ENCODE measurements around the gene MYH9. TPM values are rescaled to one million over a fixed set of nuclear protein-coding genes. Genes with fewer than 3 reads are reported as not detected.
A peak's percentile ranks its signal among the peaks of the same experiment; 100 is the strongest.

Gene MYH9
- total RNA-seq, 4 donors from 2014 or later = 216 to 339 (median 246) TPM

DNA sequence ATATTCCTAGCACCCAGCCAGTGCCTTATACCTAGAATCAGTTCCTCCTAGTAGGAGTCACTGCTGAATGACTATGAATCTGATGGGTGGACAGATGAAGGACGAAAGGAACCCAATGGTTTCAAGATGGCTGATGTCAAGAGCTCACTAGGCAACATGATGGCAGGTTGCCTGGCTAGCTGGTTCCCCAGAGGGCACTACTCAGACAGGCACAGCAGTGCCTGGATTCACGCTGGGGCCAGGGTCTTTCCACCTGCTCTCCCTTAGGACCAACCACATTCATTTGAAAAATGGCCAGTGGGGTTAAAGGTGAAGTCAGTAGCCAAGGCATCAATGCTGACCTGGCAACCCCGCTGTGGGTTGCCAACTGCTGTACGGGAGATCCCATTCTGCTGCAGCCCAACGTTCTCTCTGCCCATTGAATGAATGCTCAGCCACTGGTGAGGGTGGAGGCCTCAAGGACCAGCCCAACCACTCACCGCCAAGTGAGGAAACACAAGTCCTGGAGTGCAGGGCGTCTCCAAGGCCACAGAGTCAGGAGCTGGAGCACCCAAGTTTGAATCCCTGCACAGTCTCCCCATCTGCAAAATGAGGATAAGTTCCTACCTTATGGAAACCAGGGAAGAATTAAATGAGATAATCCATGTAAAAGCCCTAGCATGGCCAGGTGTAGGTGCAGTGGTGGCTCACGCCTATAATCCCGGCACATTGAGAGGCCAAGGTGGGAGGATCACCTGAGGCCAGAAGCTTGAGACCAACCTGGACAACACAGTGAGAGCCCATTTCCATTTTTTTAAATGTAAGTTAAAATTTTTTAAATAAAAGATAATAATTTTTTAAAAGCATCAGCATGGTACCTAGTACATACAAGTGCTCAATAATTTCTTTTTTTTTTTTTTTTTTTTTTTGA, 12.4 kb downstream of the MYH9 start:
- no peak for DNase-seq
- Histone ChIP-seq H3K27ac (peak overlapping the region; percentile 85 to 100 (median 95)), H3K27me3 (no peaks in the 10 kb centered on the region), H3K4me1 (peaks cover 82 to 100% (median 98%) of the 10 kb centered on the region in 3 donors), H3K9me3 (no peaks in the 10 kb centered on the region), H3K4me3 (no peak overlapping the region), H3K36me3 (peaks cover 0 to 16% (median 0%) of the 10 kb centered on the region in 3 donors)
- intact Hi-C loops (cut with DNase I) = no loop called here
- TF ChIP-seq POLR2A (IDR thresholded peaks at IDR 0.05) = no peak
- 53 to 56% methylated on average over 5 of the region's 9 CpGs for WGBS, 2 donors

DNA sequence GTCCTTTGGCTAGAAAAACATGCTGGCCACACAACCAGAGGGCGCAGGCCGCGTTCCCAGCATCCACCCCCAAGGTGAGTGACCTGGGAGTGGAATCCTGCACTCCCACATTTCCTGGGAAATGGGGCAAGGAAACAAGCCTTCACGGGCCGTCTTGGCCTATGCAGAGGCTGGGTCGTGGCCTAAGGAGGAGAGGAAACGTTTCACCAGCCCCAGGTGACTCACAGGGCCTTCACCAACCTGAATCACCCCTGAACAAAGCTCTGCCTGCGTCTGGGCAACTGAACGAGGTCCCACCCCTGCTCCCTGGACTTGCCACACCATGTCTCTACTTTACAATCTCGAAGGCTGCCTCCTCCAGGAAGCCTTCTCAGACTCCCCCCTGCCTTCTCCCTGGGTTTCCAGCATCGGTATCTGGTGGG, 13.2 kb downstream of the MYH9 start:
- 17 to 29% methylated on average over 9 to 11 of the region's 11 CpGs for WGBS, 2 donors
- DNase-seq = no peak

DNA sequence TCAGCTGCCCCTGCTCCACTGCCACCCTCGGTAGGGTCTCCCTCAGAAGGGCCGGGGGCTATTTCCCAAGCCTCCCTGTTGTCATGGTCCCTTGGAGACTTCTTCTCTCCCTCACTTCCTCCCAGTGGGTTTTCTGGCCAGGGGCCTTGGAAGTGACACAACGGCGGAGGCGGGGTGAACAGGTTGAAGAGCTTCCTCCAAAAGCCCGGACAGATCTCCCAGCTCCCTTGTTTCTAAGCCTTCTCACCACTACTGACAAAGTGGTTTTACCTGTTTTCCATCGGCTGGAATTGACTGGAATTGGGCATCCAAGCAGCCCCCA, 14.5 kb downstream of the MYH9 start:
- intact Hi-C loops (cut with DNase I) = no loop called here
- Histone ChIP-seq H3K4me3 (peak overlapping the region in 1 of 4 donors; percentile 43), H3K4me1 (peaks cover 92 to 100% (median 100%) of the 10 kb centered on the region in 3 donors), H3K36me3 (no peaks in the 10 kb centered on the region), H3K9me3 (no peaks in the 10 kb centered on the region), H3K27ac (peak overlapping the region; percentile 85 to 100 (median 95)), H3K27me3 (no peaks in the 10 kb centered on the region)
- 13 to 27% methylated on average over 2 to 7 of the region's 7 CpGs for WGBS, 2 donors
- TF ChIP-seq POLR2A (IDR thresholded peaks at IDR 0.05) = no peak
- TF ChIP-seq, protein P1, sequence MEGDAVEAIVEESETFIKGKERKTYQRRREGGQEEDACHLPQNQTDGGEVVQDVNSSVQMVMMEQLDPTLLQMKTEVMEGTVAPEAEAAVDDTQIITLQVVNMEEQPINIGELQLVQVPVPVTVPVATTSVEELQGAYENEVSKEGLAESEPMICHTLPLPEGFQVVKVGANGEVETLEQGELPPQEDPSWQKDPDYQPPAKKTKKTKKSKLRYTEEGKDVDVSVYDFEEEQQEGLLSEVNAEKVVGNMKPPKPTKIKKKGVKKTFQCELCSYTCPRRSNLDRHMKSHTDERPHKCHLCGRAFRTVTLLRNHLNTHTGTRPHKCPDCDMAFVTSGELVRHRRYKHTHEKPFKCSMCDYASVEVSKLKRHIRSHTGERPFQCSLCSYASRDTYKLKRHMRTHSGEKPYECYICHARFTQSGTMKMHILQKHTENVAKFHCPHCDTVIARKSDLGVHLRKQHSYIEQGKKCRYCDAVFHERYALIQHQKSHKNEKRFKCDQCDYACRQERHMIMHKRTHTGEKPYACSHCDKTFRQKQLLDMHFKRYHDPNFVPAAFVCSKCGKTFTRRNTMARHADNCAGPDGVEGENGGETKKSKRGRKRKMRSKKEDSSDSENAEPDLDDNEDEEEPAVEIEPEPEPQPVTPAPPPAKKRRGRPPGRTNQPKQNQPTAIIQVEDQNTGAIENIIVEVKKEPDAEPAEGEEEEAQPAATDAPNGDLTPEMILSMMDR (IDR thresholded peaks at IDR 0.05) = no peak
- no peak for DNase-seq

More for the DNA sequence above, 13.2 kb downstream of the MYH9 start:
- intact Hi-C loops (cut with DNase I) = no loop called here
- H3K36me3 ChIP-seq = peaks cover 0 to 11% (median 0%) of the 10 kb centered on the region in 3 donors
- peaks cover 82 to 100% (median 98%) of the 10 kb centered on the region in 3 donors for H3K4me1 ChIP-seq
- no peaks in the 10 kb centered on the region for H3K9me3 ChIP-seq
- peak overlapping the region in 1 of 4 donors; percentile 19 for H3K4me3 ChIP-seq
- H3K27me3 ChIP-seq = no peaks in the 10 kb centered on the region
- peak overlapping the region; percentile 85 to 100 (median 95) for H3K27ac ChIP-seq
- TF ChIP-seq, protein P1 (IDR thresholded peaks at IDR 0.05) = no peak
- no peak for TF ChIP-seq POLR2A (IDR thresholded peaks at IDR 0.05)

DNA sequence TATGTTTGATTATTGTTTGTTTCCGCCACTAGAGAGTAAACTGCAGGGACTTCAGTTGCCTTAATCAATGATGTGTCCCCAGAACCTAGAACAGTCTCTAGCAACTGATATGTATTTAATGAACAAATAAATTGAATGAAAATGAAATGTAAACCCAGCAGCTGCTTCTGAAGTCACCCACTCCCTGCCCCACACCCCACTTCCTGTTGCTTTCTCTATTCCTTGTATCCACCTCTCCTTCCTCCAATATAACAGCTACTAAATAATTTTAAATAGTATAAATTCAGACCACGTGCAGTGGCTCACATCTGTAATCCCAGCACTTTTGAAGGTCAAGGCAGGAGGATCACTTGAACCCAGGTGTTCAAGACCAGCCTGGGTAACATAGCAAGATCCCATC, 15.8 kb downstream of the MYH9 start:
- H3K27ac ChIP-seq = peak overlapping the region; percentile 85 to 100 (median 96)
- peaks cover 92 to 100% (median 100%) of the 10 kb centered on the region in 3 donors for H3K4me1 ChIP-seq
- no peaks in the 10 kb centered on the region for H3K27me3 ChIP-seq
- WGBS, 2 donors = 68 to 74% methylated on average over 2 of the region's 2 CpGs
- no peak for TF ChIP-seq POLR2A (IDR thresholded peaks at IDR 0.05)
- TF ChIP-seq, protein P1 (IDR thresholded peaks at IDR 0.05) = no peak
- no peak for DNase-seq
- H3K36me3 ChIP-seq = peaks cover 0 to 6% (median 0%) of the 10 kb centered on the region in 3 donors
- intact Hi-C loops (cut with DNase I) = no loop called here
- peak overlapping the region in 1 of 4 donors; percentile 50 for H3K4me3 ChIP-seq
- no peaks in the 10 kb centered on the region for H3K9me3 ChIP-seq

DNA sequence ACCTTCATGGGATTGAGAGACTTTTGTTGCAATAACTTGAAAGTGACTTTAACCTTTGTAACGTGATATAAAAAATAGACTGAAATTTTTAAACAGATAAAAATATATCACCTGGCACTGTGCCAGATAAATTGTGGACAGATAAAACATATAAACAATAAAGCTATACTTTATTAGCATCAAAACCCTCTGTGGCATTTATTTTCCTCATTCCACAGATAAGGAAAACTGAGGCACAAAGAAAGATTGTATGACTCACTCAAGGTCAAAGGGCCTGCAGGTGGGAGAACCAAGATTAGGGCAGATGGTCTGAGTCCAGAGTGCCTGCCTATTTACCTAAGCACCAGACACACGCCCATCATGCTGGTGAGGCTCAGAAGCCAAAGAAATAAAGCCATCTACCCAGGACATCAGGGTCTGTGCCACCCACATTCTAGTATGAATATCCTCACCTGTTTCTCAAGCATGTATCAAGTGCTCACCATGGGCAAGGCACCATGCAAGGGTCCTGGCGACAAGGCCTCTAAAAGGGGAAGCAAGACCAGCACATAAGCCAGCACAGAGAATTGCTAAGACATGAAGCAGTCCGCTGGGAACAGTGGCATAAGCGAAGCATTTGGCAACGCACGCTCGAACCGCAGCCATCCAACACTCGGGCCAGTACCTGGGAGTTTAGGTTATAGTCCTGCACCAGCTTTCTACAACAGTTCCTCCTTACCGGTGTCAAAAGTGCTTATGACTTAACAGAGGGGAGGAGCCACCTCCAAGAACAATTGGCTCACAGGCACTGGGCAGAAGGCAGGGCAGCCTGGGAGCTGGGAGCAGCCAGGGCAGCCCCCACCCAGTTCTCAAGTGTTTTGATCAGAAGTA, 17.6 kb downstream of the MYH9 start:
- intact Hi-C loops (cut with DNase I) = no loop called here

More for the DNA sequence above, 17.6 kb downstream of the MYH9 start:
- Histone ChIP-seq H3K27ac (peak overlapping the region; percentile 85 to 100 (median 96)), H3K27me3 (no peaks in the 10 kb centered on the region), H3K4me1 (peaks cover 93 to 100% (median 100%) of the 10 kb centered on the region in 3 donors), H3K36me3 (peaks cover 0 to 9% (median 0%) of the 10 kb centered on the region in 3 donors), H3K9me3 (no peaks in the 10 kb centered on the region), H3K4me3 (peak overlapping the region in 3 of 4 donors; percentile 11 to 50 (median 12))
- 12 to 19% methylated on average over 10 of the region's 11 CpGs for WGBS, 2 donors
- TF ChIP-seq, protein P1 (IDR thresholded peaks at IDR 0.05) = no peak
- TF ChIP-seq POLR2A (IDR thresholded peaks at IDR 0.05) = peak in 1 of 4 donors; percentile 53
- no peak for DNase-seq

Data from esophagus squamous epithelium (tissue), 5 donors.